HG03025 (cell line): Measurements from ENCODE around the gene CENPA.
"Not testable (repeated sequence)": the region's sequence is repeated elsewhere in the genome, so short reads cannot be mapped to it uniquely, and the experiment has no call there.

Experiments used
- ATAC-seq: cut with Tn5 transposase; IDR thresholded peaks from one replicate; pipeline ENCODE4 v1.9.1; 2021; ENCODE audit warnings: mild to moderate bottlenecking, moderate library complexity; ENCODE audit not compliant: unreplicated experiment, low FRiP score

The CENPA gene

DNA sequence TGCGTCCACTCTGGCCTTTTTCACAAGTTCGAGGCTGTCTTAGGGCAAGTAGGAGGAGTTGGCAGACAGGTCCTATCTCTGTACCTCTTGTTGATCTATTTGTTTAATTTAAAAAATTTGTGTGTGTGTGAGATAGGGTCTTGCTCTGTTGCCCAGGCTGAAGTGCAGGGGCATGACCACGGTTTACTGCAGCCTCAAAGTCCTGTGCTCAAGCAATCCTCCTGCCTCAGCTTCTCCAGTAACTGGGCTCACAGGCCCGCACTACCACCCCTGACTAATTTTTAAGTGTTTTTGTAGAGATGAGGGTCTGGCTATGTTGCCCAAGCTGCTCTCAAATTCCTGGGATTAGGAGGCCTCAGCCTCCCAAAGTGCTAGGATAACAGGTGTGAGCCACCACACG is 26.0 kb upstream of the CENPA start:
- ATAC-seq: no peak

- not testable (repeated sequence) for ATAC-seq
Measured at GRCh38 chr2:26760991-26761390, 24.9 kb upstream of the CENPA start.

DNA sequence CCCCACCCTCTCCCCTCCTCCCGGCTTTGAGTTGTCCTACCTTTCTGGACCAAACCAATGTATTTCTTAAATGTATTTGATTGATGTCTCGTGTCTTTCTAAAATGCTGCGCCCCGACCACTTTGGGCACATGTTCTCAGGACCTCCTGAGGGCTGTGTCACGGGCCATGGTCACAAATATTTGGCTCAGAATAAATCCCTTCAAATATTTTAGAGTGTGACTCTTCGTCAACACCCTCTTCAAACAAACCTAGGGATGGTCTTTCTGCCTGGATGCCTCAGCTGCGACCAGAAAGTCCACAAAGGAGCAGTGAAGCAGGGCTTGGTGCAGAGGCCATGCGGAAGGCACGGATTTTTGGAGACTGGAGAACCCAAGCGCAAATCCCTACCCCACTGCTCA is 22.8 kb upstream of the CENPA start:
- ATAC-seq: no peak

- no peak for ATAC-seq
Measured at GRCh38 chr2:26764078-26764887, 21.6 kb upstream of the CENPA start, which contains the start of gene SLC35F6. TSS of gene SLC35F6 (plus strand) at chr2:26764284. CDS start at chr2:26764350, 66 bp downstream.

- ATAC-seq: no peak
Measured at GRCh38 chr2:26764906-26765305, 20.9 kb upstream of the CENPA start.

GRCh38 chr2:26765475-26766200 is 20.2 kb upstream of the CENPA start:
- no peak for ATAC-seq

GRCh38 chr2:26767129-26767528 is 18.7 kb upstream of the CENPA start:
- ATAC-seq: no peak

- ATAC-seq: no peak
Measured at GRCh38 chr2:26767894-26768487, 17.9 kb upstream of the CENPA start.

DNA sequence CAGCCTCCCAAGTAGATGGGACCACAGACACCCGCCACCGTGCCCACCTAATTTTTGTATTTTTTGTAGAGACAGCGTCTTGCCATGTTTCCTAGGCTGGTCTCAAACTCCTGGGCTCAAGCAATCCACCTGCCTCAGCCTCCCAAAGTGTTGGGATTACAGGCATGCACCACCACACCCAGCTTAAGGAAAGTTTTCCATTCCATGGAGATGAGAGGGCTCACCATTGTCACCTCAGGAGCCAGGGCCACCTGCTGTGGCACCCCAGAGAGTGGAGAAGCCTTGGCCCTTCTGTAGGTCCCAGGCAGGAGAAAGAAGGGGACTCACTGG is 17.1 kb upstream of the CENPA start:
- ATAC-seq: no peak

- ATAC-seq: no peak
Measured at GRCh38 chr2:26769089-26769761, 16.6 kb upstream of the CENPA start.

- no peak for ATAC-seq
Measured at GRCh38 chr2:26770986-26771586, 14.8 kb upstream of the CENPA start.

- no peak for ATAC-seq
Measured at GRCh38 chr2:26772064-26773001, 13.5 kb upstream of the CENPA start.

DNA sequence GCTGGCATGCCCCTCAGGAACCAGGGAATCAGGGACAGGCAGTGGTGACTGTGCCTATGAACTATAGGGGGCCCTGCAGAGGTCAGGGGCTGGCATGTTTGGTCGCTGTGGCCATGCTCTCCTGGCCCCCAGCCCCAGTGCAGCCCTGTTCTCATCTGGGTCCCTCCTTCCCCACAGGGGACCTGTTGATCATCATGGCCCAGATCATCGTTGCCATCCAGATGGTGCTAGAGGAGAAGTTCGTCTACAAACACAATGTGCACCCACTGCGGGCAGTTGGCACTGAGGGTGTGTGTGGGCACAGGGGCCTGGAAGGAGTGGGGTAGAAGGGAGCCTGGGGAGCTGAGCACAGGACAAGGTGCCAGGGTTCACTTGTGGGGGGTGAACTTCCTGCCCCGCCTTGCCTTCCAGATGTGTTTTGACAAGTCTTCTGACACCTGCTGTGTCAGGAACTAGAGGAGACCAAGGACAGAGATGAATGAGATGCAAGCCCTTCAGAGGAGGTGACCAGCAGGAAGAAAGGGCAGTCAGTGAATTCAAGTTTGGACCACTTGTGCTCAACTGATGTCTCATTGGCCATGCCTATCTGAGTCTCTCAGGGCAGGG is 9.6 kb upstream of the CENPA start:
- no peak for ATAC-seq

- ATAC-seq: no peak
Measured at GRCh38 chr2:26778098-26778497, 7.8 kb upstream of the CENPA start.

- ATAC-seq: no peak
Measured at GRCh38 chr2:26778507-26778906, 7.3 kb upstream of the CENPA start.

DNA sequence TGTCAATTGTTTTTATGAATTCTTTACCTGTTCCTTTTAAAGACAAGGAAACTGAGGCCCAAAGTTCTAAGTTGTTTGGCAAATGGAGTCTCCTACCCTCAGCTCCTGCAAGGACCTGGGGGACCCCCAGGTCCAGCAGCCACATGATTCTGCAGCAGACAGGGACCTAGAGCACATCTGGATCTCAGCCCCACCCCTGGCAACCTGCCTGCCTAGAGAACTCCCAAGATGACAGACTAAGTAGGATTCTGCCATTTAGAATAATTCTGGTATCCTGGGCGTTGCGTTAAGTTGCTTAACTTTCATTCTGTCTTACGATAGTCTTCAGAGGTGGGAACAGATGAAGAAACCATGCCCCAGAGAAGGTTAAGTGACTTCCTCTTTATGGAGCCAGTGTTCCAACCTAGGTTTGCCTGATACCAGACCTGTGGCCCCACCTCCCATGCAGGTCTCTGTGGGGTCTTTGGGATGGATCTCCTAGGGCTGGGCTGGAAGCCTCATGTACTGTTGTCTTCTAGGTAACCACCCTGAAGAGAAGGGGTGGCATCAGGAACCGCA is 5.6 kb upstream of the CENPA start:
- ATAC-seq: no peak

GRCh38 chr2:26782876-26783704 is 2.8 kb upstream of the CENPA start:
- ATAC-seq: no peak
